SK-N-MC (cell line): ENCODE measurements around the gene SLC35E4.
A peak's percentile ranks its signal among the peaks of the same experiment; 100 is the strongest.

Source experiments
- EZH2 ChIP-seq: fragments of 200-600 bp; sonication (generic); IDR thresholded peaks from one replicate; pipeline ENCODE4 v1.6.1; 2017; ENCODE audit warnings: antibody characterized with exemption
- FOXP2 ChIP-seq: optimal IDR thresholded peaks from 2 replicates; pipeline ENCODE3; 2011; ENCODE audit warnings: mild to moderate bottlenecking, moderate library complexity; ENCODE audit not compliant: insufficient read depth; ENCODE audit errors: extremely low read length, control extremely low read depth
- POLR2AphosphoS5 ChIP-seq: IDR thresholded peaks from 2 replicates; pipeline ENCODE4 v1.6.1; 2012; ENCODE audit warnings: mild to moderate bottlenecking, low read depth, low read length, borderline replicate concordance

DNA sequence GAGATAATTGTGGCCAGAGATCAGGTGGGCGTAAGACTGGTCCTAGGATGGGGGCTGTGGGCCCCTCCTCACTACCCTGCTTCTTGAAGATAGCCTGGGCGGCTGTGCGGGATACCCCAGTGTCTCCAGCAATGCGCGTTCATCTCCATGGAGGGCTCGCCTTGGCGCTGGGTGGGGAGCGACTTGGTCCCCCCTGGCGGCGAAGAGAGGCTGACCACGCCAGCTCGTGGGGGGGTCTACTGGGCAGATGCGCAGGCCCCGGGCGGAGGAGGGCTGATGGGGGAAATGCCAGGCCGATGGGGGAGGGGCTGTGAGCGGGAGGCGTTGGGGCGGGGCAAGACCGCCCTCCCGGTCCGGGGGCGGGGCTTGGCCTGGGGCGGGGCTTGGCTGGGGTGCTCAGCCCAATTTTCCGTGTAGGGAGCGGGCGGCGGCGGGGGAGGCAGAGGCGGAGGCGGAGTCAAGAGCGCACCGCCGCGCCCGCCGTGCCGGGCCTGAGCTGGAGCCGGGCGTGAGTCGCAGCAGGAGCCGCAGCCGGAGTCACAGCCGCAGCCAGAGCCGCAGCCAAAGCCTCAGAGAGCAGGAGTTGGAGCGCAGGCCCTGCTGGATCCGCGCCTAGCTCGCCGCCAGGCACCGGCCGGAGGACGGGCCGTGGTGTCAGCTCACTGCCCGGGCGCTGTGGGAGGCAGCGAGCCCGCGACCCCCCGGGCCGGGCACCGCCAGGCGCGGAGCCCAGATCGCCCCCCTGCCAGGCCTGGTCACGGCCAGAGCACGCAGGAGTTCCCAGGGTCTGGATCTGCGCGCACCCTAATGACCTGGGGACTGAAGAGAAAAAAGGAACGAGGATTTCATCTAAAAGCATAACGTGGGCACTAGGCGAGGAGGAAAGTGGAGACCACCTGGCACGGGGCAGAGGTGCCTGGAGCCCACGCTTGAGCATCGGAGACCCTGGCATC is at the start of gene SLC35E4:
- TF ChIP-seq POLR2AphosphoS5 = peak; percentile 38; the same call in 1 of the 2 replicates
- no peak for TF ChIP-seq FOXP2
- no peak for TF ChIP-seq EZH2
